Measurements from ENCODE around the gene KCNN3.

The KCNN3 gene

GRCh38 chr1:154719586-154720327, 150.3 kb downstream of the KCNN3 start:
- DNase-seq: no peak

DNA sequence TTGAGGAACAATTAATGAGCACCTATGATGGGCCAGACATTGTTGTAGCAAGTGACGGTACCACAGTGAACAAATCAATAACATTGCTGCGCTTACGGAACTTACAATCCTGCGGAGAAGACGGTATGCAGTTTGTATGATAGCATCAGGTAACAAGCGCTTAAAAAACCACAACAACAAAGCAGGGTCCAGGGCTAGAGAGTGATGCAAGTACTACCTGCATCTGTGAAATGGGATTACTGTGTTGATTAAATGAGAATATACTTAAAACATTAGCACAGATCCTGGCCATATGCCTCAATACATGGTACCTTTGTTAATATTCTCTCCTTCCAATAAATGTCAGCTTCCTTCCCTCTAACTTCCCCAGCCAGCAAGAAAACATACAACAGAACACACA, 151.5 kb downstream of the KCNN3 start:
- DNase-seq: no peak

DNA sequence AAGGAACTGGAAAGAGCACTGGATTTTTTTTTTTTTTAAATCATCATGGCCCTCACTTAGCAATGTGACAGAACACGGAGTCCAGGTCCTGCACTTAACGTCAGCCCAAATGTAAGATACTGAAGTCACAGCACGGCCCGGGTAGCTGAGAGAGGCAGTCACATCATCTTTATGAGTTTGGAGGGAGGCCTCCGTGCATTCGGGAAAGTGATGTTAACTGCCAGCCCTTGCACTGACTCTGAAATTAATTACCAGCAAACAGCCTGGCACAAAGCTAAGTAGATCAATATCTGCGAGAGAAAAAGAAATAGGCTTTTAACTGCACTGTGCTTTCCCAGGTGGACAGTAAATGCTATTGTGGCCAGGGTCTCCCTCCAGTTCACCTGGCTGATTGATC, 152.6 kb downstream of the KCNN3 start:
- DNase-seq: peak; percentile 57

DNA sequence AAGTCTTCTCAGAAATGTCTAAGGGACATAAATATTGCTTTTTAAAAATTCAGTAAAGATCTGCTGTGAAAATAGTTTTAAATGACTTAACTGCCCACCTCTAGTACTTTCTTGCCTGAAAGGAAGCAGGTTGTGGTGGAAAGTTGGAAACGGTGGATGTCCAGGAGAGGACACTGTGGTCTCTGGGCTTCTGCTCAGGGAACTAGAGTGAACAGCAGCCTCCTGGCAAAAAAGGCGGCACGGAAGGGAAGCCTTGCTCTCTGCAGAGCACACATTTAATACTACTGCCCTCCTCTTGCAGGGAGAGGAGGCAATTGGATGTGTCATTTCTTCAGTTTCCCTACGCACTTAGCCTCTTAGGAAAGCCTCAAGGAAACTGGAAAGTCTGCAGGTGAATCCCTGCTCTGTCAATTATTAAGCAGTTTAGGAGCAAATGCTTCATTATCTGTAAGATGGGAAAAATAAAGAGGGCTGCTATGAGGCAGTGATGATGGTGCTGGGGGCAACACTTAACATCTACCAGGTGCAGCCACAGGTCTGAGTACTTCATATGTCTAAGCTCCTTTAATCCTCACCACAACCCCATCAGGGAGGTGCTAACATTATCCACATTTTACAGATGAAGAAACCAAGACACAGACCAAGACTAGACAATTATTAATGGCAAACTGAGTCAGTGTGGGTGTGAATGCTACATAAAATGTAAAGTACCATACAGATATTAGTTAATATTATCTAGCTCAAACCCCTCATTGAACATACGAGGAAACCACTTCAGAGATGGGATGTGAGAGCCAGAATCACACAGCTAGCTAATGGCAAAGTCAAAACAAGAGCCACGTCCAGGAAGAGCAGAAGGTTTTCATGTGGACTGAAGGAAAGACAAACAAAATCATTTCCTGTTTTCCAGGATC, 153.2 kb downstream of the KCNN3 start:
- DNase-seq: no peak

DNA sequence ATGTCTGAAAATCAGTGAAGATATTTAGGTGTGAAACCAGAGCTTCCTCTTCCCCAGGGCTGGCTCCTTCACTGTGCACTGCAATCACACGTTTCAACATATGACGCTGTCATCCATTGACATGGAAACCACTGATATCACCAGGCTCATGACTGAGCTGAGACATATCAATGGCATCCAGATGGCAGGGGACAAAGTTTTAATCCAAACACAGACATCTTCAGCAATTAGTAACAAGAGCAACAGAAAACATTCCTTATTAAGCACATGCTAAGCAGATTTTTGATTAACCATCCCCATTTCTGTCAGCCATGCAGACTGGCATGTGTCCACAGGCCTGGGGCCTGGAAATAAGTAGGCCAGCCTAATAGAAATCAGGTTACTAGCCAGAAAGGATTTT, 154.1 kb downstream of the KCNN3 start:
- DNase-seq: no peak

DNA sequence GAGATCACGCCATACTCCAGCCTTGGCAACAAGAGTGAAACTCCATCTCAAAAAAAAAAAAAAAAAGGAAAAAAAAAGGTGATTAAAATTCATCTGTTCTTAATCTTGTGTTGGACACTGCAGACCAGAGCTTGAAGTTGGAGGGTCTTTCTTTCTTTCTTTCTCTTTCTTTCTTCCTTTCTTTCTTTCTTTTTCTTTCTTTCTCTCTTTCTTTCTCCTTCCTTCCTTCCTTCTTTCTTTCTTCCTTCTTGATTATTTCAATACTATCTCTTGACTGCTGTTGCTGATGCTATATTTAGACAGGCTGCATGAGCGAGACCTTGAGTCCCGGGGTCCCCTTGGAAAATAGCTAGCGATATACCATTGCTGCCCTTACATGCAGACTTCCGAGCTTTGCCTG, 154.7 kb downstream of the KCNN3 start:
- DNase-seq: no peak

DNA sequence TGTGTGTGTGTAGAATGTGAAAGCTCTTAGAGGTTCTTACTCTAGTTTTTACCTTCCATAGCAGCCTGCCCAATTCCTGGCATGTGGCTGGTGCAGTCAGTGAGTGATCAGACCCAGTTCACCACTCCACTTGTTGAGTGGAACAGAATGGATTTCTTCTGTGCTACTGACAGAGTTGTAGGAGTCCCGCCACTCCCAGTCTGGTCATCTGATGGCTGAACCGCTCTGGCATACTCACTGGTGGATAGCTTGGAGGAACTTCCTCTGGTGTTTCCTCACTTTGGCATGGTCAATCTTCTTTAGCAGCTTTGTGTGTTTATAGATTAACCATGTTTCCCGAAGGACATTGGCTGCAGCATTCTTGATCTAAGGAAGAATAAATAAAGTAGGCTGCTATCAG, 155.4 kb downstream of the KCNN3 start:
- no peak for DNase-seq

- DNase-seq: no peak
These were observed 155.9 kb downstream of the KCNN3 start for GRCh38 chr1:154714052-154714623.

DNA sequence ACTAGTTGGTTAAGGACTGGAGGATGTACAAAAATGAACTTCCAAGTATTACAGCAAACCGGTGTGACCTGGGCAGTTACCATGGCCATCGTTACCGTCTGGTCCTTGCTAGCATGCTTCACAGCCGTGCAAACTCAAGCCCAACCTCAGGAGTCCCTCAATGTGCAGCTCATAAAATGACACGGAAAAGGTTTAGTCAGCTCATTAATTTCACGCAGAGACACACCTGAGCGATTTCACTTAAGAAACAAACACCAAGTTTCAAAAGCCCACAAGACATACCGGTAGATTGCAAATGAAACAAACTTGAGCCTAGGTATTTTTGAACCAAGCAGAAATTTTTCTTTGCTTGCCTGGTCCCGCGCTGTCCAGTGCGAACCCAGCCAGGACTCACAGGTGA, 157.1 kb downstream of the KCNN3 start:
- DNase-seq: no peak

GRCh38 chr1:154712166-154712810, 157.8 kb downstream of the KCNN3 start:
- DNase-seq: no peak

- DNase-seq: no peak
These were observed 158.7 kb downstream of the KCNN3 start for GRCh38 chr1:154711416-154711815.

DNA sequence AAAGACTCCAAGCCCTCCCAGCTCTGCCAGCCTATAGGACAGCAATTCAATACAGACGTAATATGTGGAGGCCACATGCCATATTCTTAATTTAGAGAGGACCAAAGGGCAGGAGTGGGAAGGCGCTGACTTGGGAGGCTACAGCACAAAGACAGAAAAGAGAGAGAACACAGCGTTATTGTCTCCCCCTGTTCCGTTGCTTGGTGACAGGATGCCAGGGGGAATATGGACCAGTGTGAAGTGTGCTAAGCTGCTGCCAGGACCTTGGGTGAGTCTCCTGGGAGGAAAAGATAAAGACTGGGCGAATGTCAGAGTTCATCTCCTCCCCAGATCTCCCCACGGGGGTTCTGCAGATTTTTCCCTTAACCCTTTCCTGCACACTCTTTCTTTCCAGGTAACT, 160.0 kb downstream of the KCNN3 start:
- no peak for DNase-seq

DNA sequence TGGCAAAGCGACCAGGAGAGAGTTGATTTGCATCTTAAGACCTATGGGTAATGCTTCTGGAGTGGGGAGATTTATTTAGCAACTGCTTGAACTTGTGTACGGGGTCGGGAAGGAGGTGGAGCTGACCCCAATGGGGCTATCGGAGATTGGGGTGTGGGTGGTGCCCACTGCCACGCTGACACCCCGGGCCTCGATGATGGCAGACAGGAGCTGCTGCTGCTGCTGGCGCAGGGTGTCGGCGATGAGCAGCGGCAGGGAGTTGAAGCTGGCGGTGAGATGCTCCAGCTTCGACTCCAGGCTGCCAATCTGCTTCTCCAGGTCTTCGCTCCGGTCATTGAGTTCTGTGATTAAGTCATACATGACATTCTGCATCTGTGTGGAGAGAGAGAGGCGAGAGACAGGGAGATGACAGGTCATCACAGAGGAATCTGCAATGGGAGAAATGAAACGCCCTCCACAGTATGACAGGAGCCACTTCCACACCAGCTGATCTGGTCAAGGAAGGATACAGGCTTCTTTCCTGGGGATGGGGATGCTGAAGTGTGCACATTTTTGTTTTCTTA, 162.1 kb downstream of the KCNN3 start:
- DNase-seq: no peak

DNA sequence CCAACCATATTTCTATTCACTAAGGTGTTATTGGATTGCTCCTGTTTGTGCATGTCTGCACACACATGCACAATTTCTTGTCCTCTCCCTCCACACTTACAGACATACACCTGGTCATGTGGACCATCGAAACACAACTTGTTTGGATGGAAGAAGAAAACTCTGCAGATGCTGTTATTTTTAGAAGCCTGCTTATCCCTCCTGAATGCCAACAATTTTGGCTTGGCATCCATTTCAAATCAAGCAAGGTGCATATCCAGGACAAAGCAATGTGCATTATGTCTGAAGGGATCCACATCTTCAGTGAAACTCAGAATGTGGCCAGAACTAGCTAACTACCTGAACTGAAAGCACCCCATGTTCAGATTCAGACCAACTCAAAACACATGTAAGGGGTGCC, 163.2 kb downstream of the KCNN3 start:
- DNase-seq: no peak

DNA sequence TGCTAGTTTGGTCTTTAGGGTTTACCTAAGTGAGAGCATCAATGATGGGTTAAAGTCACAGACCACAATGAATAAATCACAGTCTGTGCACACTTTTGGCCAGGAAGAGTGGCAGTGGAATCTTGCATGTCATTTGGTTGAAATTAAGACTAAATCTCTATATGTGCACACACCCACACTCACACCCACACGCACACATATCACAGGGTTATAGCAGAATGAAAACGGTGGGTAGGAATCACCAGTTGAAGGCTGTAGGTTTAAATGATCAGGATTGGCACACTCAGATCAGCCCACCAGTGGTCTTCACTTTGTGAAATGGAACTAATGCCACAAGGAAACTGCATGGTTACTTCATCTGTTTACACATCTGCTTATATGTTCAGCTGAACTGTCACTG, 164.5 kb downstream of the KCNN3 start:
- no peak for DNase-seq

DNA sequence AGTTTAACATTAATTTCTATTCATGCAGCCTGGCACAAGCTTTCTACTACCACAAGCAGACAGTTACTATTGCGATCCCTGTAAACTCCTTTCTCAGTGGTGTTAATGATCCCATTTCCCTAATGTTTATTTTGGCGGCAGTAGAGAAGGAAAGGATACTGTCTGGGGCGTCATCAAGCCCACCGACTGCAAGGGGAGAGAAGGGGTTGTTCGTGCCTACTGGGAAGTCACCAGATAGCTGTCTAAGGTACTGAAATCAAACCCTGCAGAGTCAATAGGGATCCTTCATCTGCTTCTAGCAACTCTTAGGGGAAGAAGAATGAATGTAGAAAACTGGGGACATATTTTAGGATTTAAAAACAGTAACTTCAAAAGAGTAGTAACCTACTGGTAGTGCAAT, 166.9 kb downstream of the KCNN3 start:
- no peak for DNase-seq

GRCh38 chr1:154698320-154699096, 171.6 kb downstream of the KCNN3 start:
- DNase-seq: no peak

GRCh38 chr1:154697710-154698109, 172.4 kb downstream of the KCNN3 start:
- DNase-seq: no peak

DNA sequence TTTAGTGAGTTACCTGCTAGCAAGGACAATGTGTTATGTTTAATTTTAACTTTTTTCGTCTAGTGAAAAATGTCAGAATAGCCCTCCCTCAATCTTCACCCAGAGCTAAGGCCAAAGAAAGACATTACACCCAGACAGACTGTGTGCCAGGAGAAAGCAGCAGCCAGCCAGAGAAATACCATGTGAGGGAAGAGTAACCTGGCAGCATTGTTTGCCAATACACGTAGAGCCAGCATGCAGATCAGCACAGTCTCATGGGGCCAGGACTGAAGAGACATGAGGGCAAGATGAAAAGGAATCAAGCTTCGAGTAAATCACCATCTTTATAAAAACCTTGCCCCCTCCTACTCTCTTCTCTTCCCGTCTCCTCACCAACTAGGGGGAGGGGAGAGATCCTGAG, 173.6 kb downstream of the KCNN3 start:
- no peak for DNase-seq

GRCh38 chr1:154695985-154696384, 174.1 kb downstream of the KCNN3 start:
- peak; percentile 4 for DNase-seq

DNA sequence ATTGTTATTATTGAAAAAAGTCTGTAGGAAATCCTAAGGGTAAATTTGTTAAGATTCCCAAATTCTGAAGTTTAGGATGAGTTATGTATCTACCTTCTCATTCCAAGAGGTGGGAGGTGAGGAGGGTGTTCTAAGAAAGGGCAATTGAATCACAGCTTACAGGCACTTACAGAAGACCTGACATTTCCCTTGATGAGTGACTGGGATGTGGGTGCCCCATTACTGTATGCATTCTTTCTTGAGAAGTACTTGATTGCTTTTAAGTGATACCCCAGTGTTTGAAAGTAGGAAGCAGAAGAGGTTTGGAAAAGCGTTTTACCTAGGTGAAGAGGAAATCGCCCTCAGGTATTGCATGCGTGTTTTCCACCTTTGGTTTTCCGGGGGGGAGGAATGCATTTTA, 175.1 kb downstream of the KCNN3 start:
- DNase-seq: no peak

DNA sequence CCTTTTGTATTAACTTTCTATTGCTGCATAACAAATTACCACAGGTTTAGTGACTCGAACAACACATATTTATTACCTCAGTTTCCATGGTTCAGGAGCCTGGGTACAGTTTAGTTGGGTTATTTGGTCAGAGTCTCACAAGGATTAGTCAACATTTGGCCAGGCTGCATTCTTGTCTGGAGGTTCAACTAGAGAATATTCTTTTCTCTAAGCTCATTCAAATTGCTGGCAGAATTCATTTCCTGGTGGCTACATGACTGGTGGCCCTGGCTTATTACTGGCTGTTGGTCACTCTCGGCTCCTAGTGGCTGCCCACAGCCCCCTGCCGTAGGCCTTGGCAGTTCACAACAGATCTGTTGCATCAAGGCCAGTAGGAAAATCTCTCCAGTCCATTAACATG, 181.0 kb downstream of the KCNN3 start:
- no peak for DNase-seq
